ENCODE results near the gene RHAG.

RHAG gene

GRCh38 chr6:49565261-49565660 is 71.4 kb downstream of the RHAG start:
- no peak overlapping the region for H3K4me3 ChIP-seq (ENCODE audit: low read length)
- TF ChIP-seq CTCF (conservative IDR thresholded peaks at IDR 0.05; ENCODE audit: low read length): no peak
- DNase-seq (ENCODE audit: low read depth): no peak

- no peak overlapping the region for H3K4me3 ChIP-seq (ENCODE audit: low read length)
- no peak for DNase-seq (ENCODE audit: low read depth)
- TF ChIP-seq CTCF (conservative IDR thresholded peaks at IDR 0.05; ENCODE audit: low read length): no peak
Observed at GRCh38 chr6:49564552-49564951, 72.1 kb downstream of the RHAG start.

GRCh38 chr6:49563006-49563886 is 73.4 kb downstream of the RHAG start:
- DNase-seq (ENCODE audit: low read depth): no peak
- no peak for TF ChIP-seq CTCF (conservative IDR thresholded peaks at IDR 0.05; ENCODE audit: low read length)
- no peak overlapping the region for H3K4me3 ChIP-seq (ENCODE audit: low read length)

GRCh38 chr6:49558238-49558637 is 78.4 kb downstream of the RHAG start:
- no peak for TF ChIP-seq CTCF (conservative IDR thresholded peaks at IDR 0.05; ENCODE audit: low read length)
- DNase-seq (ENCODE audit: low read depth): no peak

GRCh38 chr6:49557177-49557576 is 79.5 kb downstream of the RHAG start:
- no peak for DNase-seq (ENCODE audit: low read depth)
- TF ChIP-seq CTCF (conservative IDR thresholded peaks at IDR 0.05; ENCODE audit: low read length): no peak
- H3K4me3 ChIP-seq (ENCODE audit: low read length): no peak overlapping the region

More at GRCh38 chr6:49558238-49558637, 78.4 kb downstream of the RHAG start:
- no peak overlapping the region for H3K4me3 ChIP-seq (ENCODE audit: low read length)

- peak; percentile 33 for DNase-seq (ENCODE audit: low read depth)
- TF ChIP-seq CTCF (conservative IDR thresholded peaks at IDR 0.05; ENCODE audit: low read length): no peak
- H3K4me3 ChIP-seq (ENCODE audit: low read length): no peak overlapping the region
Observed at GRCh38 chr6:49556429-49556837, 80.2 kb downstream of the RHAG start.

- no peak overlapping the region for H3K4me3 ChIP-seq (ENCODE audit: low read length)
- no peak for TF ChIP-seq CTCF (conservative IDR thresholded peaks at IDR 0.05; ENCODE audit: low read length)
- DNase-seq (ENCODE audit: low read depth): no peak
Observed at GRCh38 chr6:49555951-49556350, 80.7 kb downstream of the RHAG start.
